Testis (tissue), 3 donors: ENCODE data around the gene HOOK1. TPM values are rescaled to one million over a fixed set of nuclear protein-coding genes. Genes with fewer than 3 reads are reported as not detected.

Experiments used
- DNase-seq: peaks from one replicate; pipeline ENCODE4 v3.0.0-alpha.2; 2019
- H3K27ac ChIP-seq, 2 donors: fragments of 200-600 bp; sonication (generic); one replicate each; pipeline ENCODE4 v1.5.1; 2019
- H3K27me3 ChIP-seq: fragments of 200-600 bp; sonication (generic); one replicate; pipeline ENCODE4 v1.5.1; 2019
- H3K36me3 ChIP-seq: fragments of 200-600 bp; sonication (generic); one replicate; pipeline ENCODE4 v1.5.1; 2017; ENCODE audit warnings: low read depth; ENCODE audit errors: missing control alignments
- H3K4me1 ChIP-seq: fragments of 200-600 bp; sonication (generic); one replicate; pipeline ENCODE4 v1.5.1; 2019
- H3K4me3 ChIP-seq, 2 donors: fragments of 200-600 bp; sonication (generic); one replicate each; pipeline ENCODE4 v1.5.1; 2017 to 2019
- H3K9me3 ChIP-seq: fragments of 200-600 bp; sonication (generic); one replicate; pipeline ENCODE4 v1.5.1; 2017
- POLR2A ChIP-seq: fragments of 450-650 bp; IDR thresholded peaks from one replicate; pipeline ENCODE4 v1.6.1; 2017; ENCODE audit warnings: antibody characterized with exemption, mild to moderate bottlenecking, moderate library complexity
- WGBS, 2 donors: methylation state at CpG; one replicate each; pipeline ENCODE4 v1.1.5; 2018; 5-methylcytosine and 5-hydroxymethylcytosine counted together
- intact Hi-C: fragments of 100-400 bp; cut with DNase I; formaldehyde crosslinking; loops from one replicate; pipeline ENCODE4 v1.15.1; 2023; ENCODE audit warnings: low total_unique reads
- polyA plus RNA-seq: library from polyadenylated mRNA; stranded (reverse); fragments of 350-450 nt; fragmentation: Illumina TruSeq; extraction: RNeasy Lipid Tissue Mini Kit (QIAGEN cat#74804); gene quantifications from one replicate; pipeline ENCODE4 v1.2.3, GENCODE V29; 2014; ENCODE audit warnings: low read depth, low replicate concordance; ENCODE audit not compliant: insufficient read depth
- total RNA-seq, 2 donors: library from RNA; depleted of rRNA; stranded (reverse); fragments of >200 nt; gene quantifications; one replicate each; pipeline ENCODE4 v1.2.3, GENCODE V29; 2016
- TF ChIP-seq, protein P1 (sequence below), 3 experiments: fragments of 450-650 bp in 2 of 3; fragments of 200-600 bp in 1 of 3; sonication (generic) in 1 of 3; IDR thresholded peaks; one replicate each; pipeline ENCODE4 v1.5.1; 2016 to 2019; ENCODE audit warnings: antibody characterized with exemption in 3 of 3, mild to moderate bottlenecking in 2 of 3, moderate library complexity in 1 of 3

Gene HOOK1
- total and polyA plus RNA-seq, 3 donors from 2014 or later = 20.1 to 65.8 (median 59.8) TPM

DNA sequence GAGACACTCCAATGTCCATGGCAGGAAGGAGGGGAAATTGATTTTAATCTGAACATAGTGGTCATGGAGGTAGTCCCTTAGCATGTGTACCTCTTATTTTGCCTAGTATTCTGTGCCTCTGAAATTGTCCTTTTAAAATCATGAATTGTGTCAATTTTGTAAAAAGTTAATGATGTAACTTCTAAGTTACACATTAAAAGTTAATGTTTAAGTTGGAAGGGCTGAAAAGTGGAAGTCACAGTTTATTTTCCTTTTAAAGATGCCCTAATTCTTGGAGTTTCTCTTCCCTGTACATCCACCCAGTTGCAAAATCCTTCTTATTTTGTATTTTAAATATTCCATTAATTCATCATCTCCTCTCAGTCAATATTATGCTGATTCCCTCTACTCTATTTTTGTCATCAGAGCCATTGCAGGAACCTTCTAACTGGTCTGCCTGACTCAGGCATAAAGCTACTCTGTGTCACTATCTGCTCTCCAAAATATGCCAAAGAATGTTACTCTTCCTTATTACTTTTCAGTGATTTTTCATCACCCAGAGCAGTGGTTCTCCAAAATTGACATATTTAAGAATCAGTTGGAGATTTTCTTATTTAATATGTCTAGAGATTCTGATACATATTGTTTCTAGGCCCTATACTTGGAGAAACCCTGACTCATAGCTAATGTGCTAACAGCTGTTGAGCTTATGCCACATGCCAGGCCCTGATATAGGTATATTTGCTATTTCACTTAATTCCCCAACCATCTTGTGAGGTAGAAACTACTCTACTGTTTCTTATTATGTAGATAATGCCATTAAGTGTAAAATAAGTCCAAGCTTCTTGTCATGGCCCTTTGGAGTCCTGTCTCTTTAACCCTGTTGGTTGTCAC, 5.1 kb downstream of the HOOK1 start:
- TF ChIP-seq, protein P1, sequence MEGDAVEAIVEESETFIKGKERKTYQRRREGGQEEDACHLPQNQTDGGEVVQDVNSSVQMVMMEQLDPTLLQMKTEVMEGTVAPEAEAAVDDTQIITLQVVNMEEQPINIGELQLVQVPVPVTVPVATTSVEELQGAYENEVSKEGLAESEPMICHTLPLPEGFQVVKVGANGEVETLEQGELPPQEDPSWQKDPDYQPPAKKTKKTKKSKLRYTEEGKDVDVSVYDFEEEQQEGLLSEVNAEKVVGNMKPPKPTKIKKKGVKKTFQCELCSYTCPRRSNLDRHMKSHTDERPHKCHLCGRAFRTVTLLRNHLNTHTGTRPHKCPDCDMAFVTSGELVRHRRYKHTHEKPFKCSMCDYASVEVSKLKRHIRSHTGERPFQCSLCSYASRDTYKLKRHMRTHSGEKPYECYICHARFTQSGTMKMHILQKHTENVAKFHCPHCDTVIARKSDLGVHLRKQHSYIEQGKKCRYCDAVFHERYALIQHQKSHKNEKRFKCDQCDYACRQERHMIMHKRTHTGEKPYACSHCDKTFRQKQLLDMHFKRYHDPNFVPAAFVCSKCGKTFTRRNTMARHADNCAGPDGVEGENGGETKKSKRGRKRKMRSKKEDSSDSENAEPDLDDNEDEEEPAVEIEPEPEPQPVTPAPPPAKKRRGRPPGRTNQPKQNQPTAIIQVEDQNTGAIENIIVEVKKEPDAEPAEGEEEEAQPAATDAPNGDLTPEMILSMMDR (IDR thresholded peaks at IDR 0.05) = no peak
- TF ChIP-seq POLR2A = no peak
- H3K27ac ChIP-seq = no peak overlapping the region
- intact Hi-C loops = no loop called here
- no peaks in the 10 kb centered on the region for H3K27me3 ChIP-seq
- H3K4me3 ChIP-seq = no peak overlapping the region
- no peak for DNase-seq
- H3K36me3 ChIP-seq = no peaks in the 10 kb centered on the region
- no peaks in the 10 kb centered on the region for H3K9me3 ChIP-seq
- H3K4me1 ChIP-seq = no peaks in the 10 kb centered on the region

DNA sequence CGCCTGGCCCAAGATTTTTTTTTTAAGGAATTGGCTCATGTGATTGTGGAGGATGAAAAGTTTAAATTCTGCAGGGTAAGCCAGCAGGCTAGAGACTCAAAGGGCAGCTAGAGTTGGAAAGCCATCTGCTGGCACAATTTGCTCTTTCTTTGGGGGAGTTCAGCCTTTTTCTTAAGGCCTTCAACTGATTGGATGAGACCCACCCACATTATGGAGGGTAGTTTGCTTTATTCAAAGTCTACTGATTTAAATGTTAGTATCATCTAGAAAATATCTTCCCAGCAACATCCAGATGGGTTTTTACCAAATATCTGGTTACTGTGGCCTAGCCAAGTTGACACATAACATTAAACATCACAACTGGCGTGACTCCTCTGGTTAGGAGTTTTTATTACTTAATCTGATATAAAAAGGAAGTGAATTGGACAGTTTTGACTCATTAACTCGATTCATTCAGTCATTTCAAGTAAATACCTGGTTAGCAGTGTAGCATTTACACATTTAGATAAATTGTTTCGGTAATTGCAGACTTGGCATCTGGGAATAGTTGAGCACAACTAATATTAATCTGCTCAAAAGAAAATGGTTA, 12.4 kb downstream of the HOOK1 start:
- Histone ChIP-seq H3K27me3 (no peaks in the 10 kb centered on the region), H3K4me1 (no peaks in the 10 kb centered on the region), H3K4me3 (no peak overlapping the region), H3K36me3 (no peaks in the 10 kb centered on the region), H3K9me3 (no peaks in the 10 kb centered on the region), H3K27ac (no peak overlapping the region)
- intact Hi-C loops = no loop called here
- no peak for TF ChIP-seq POLR2A
- TF ChIP-seq, protein P1 (IDR thresholded peaks at IDR 0.05) = no peak
- no peak for DNase-seq
- WGBS, 2 donors = 88 to 92% methylated on average over 4 of the region's 4 CpGs

DNA sequence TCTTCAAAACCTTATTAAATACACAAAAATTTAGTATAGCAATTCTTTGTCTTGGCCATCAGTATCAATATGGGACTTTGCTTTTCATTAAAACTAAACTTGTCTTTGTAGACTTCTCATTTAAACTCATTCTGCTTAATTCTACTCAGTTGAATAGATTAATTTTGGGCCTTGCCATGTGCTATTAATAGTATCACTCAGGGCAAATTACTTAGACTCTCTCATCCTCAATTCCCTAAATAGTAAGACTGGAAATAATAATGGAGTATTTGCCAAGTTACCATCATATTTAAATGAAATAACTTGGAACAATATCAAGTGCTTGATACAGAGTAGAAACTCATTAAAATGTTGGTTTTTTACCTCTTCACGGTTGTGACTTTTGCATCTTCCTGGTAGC, 13.4 kb downstream of the HOOK1 start:
- Histone ChIP-seq H3K9me3 (no peaks in the 10 kb centered on the region), H3K4me3 (no peak overlapping the region), H3K27ac (no peak overlapping the region), H3K36me3 (no peaks in the 10 kb centered on the region), H3K4me1 (no peaks in the 10 kb centered on the region), H3K27me3 (no peaks in the 10 kb centered on the region)
- no peak for TF ChIP-seq POLR2A
- TF ChIP-seq, protein P1 (IDR thresholded peaks at IDR 0.05) = no peak
- intact Hi-C loops = no loop called here
- WGBS, 2 donors = 85 to 95% methylated on average over 1 of the region's 1 CpG
- no peak for DNase-seq

DNA sequence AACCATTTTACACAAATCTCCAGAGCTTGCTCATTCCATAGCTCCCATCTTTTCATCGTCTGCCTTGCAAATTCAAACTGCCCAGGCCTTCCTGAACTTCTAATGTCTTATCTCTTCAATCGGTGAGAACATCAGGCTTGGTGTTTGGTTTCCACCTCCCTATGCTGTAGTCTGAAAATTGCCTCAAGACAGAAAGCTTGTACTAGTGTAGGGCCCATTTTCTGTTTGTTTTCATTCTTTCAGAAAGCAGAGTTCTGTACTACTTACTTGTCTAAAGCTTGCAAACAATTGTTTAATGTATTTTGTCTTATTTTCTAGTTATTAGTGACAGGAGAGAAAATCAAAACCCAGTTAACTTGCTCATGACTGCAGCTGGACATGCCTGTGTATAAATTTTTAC, 16.8 kb downstream of the HOOK1 start:
- intact Hi-C loops = no loop called here
- TF ChIP-seq, protein P1 (IDR thresholded peaks at IDR 0.05) = no peak
- no peak for TF ChIP-seq POLR2A
- WGBS, 2 donors = 61 to 64% methylated on average over 2 of the region's 2 CpGs
- Histone ChIP-seq H3K9me3 (no peaks in the 10 kb centered on the region), H3K27ac (no peak overlapping the region), H3K4me1 (no peaks in the 10 kb centered on the region), H3K36me3 (no peaks in the 10 kb centered on the region), H3K4me3 (no peak overlapping the region), H3K27me3 (no peaks in the 10 kb centered on the region)
- DNase-seq = no peak
